GM21390 (cell line): ENCODE results near the gene NDUFS1.
A peak's percentile ranks its signal among the peaks of the same experiment; 100 is the strongest.
"Not testable (repeated sequence)": the region's sequence is repeated elsewhere in the genome, so short reads cannot be mapped to it uniquely, and the experiment has no call there.

Experiments
- ATAC-seq: cut with Tn5 transposase; IDR thresholded peaks from one replicate; pipeline ENCODE4 v1.9.1; 2021; ENCODE audit not compliant: unreplicated experiment

NDUFS1 gene

DNA sequence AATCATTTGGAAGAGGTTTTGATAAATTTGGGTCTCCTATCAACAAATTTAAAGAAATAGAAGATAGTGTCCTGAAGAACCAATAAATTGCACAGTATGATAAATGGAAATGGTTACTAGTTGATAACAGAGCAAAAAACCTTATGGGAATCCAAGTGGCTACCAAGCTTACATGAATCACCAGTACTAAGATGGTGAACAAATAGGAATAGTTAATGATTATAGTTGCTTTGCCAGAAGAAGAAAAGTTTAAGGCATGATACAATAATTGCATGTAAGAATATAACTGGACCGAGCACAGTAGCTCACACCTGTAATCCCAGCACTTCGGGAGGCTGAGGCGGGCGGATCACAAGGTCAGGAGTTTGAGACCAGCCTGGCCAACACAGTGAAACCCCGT, 53.7 kb downstream of the NDUFS1 start:
- no peak for ATAC-seq

DNA sequence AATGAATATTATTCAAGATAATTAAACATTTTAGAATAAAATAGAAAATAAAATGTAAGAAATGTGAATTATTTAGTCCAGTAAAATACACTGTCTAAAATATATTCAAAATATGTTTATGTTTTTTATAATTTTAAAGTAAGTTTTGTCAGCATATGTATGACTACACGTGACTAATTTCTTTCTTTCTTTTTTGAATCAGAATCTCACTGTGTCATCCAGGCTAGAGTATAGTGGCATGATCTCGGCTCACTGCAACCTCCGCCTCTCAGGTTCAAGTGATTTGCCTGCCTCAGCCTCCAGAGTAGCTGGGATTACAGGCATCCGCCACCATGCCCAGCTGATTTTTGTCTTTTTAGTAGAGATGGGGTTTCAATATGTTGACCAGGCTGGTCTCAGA, 54.2 kb downstream of the NDUFS1 start:
- no peak for ATAC-seq

DNA sequence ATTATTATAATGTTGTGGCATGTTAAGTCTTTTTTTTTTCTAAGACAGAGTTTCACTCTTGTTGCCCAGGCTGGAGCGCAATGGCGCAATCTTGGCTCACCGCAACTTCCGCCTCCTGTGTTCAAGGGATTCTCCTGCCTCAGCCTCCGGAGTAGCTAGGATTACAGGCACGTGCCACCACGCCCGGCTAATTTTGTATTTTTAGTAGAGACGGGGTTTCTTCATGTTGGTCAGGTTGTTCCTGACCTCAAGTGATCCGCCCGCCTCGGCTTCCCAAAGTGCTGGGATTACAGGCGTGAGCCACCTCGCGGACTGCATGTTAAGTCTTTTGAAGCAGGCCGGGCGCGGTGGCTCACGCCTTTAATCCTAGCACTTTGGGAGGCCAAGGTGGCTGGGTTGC, 60.4 kb downstream of the NDUFS1 start:
- ATAC-seq, result not testable (repeated sequence)

DNA sequence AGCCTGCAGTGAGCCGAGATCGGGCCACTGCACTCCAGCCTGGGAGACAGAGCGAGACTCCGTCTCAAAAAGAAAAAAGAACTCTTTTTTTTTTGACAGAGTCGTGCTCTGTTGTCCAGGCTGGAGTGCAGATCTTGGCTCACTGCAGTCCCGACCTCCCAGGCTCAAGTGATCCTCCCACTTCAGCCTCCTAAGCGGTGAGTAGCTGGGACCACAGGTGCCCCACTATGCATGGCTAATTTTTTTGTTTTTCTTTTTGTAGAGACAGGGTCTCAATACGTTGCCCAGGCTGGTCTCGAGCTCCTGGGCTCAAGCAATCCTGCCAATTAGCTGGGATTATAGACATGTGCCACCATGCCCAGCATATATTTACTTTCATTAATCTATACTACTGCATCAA, 60.8 kb downstream of the NDUFS1 start:
- ATAC-seq, result no peak

DNA sequence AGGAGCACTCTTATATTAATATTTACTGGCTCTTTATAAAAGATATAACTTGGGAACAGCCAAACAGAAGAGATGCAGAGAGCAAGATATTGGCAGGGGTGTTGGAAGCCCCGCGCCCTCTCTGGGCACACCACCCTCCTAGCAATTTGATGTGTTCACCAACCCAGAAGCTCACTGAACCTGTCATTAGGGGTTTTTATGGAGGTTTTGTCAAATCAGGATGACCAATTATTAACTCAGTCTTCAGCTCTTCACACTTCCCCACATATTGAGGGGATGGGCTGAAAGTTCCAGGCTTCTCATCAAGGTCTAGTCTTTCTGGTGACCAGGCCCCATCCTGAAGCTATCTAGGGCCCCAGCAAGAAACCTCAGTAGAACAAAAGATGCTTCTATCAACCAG, 62.4 kb downstream of the NDUFS1 start:
- no peak for ATAC-seq

DNA sequence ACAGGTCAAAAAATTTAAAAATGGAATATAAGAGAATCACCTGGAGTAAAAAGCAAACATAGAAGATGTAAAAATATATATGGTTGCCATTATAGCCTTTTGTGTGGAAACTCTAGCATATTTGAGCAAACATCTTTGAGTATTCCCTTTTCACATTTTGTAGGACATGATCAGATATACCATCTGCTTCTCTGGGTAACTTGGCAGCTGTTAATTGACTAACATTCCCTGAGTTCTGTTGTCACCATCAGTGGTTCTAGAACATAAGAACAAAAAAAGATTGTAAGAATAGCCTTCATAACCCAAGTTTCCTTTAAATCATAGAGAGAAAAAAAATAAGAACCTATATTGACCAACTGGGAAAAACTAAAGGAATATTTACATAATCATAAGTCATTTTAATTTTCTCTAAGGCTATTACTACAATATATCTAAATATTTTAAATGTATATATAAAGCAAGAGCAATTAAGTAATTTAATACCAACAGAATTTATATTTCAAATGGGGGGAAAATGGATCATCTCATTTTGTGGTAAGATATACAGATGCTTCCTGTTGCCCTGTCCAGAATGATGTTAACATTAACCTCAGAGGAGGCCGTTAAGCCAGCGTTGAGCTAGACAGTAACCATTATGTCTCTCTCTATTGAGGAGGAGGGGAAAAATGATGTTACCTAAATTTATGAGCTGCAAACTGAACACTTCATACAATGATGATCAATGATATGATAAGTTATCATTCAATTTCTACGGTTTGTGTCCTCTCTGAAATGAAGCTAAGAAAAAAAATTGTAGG, 63.5 kb downstream of the NDUFS1 start:
- no peak for ATAC-seq

DNA sequence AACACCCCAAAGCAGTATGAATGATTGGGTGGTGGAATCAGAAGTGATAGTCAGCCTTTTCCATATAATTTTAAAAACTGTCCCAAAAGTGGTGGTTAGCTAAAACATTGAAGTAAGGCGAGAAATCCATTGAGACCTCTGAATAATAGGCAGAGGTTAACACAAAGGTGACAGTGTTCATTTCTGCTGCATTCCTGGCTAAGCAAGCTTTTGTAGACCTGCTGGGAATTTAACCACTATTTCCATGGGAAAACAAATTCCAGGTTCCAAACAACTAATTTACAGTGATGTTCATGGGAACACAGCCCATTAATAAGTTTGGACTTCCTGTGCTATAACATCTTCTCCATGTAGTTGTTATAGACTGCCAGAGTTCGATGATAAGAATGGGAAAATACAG, 66.9 kb downstream of the NDUFS1 start:
- ATAC-seq, result no peak

DNA sequence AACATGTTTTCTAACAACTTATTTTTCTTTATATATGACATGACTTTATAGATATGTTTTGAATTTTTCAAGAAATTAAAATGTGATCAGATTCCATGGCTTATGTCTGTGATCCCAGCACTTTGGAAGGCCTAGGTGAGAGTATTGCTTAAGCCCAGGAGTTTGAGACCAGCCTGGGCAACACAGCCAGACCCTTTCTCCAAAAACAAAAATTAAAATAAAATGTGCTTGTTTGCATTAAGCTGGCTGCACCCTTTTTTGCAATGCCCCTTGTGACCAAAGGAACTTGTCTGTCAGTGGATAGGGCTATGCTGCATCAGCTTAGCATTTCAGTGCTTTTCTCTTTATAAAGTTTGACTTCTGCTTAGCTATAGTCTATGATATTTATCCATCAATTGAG, 71.0 kb downstream of the NDUFS1 start:
- ATAC-seq, result no peak

DNA sequence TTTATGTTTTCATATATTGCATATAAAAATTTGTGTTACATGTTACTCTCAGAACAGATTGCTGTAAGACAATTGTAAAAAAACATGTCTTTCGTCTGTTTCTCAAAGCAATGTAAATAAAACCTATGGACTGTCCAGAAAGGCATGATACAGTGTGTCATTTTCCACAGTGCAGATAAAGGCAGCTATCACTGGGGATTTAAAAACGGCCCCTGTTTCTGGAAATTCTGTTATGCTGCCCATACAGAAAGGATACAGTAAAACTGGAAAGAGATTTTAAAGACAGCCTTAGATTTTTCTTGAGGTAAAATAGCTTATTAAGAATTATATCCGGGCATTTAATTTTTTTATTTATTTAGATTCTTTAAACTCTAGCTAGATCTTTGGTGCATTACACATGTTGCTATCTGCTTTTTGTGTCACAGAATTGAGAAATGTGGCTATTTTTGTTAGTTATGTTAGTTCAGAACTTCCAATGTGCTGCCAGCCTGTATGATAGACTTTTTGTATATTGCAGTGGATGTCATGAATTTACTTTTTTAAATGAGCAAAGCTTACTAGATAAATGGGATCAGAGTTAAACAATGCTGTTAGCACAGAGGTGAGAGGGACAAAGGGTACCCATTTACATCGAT, 72.4 kb downstream of the NDUFS1 start:
- ATAC-seq, result no peak

DNA sequence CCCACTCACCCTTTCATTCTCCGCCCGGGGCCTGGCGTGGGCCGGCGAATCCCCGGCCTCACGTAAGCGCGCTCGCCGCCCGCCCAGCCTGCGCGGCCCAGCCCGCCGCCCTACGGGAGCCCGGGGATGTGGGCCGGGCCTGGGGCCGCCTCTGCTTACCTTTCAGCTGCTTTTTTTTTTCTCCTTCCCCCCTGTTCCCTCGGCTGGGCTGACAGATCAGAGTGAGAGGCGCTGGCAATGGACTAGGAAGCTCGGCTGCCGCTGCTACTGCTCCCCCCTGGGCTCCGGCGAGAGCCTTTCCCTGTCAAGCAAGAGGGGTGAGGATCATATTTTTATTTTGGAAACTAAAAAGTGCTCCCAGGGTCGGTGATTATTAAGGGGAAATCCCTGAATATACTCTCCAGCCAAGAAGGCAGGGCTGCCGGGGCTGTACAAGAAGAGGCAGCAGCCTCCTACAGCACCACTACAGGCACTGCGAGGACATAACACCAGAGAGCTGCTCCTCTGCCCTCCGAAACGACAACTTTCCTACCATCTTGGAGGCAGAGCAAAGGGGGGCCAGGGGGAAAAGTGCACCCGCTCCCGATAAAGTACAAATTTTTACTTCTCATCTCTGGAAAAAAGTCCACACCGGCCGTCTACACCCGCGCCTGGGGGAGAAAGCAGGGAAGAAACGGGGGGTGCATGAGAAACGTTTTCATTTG, 73.3 kb downstream of the NDUFS1 start, which contains the start of gene INO80D:
INO80D (minus strand) TSS at position 433 of the 704 bp plus-strand sequence. CDS start 23,158 bp downstream, outside the sequence.
- ATAC-seq, result peak; percentile 80

DNA sequence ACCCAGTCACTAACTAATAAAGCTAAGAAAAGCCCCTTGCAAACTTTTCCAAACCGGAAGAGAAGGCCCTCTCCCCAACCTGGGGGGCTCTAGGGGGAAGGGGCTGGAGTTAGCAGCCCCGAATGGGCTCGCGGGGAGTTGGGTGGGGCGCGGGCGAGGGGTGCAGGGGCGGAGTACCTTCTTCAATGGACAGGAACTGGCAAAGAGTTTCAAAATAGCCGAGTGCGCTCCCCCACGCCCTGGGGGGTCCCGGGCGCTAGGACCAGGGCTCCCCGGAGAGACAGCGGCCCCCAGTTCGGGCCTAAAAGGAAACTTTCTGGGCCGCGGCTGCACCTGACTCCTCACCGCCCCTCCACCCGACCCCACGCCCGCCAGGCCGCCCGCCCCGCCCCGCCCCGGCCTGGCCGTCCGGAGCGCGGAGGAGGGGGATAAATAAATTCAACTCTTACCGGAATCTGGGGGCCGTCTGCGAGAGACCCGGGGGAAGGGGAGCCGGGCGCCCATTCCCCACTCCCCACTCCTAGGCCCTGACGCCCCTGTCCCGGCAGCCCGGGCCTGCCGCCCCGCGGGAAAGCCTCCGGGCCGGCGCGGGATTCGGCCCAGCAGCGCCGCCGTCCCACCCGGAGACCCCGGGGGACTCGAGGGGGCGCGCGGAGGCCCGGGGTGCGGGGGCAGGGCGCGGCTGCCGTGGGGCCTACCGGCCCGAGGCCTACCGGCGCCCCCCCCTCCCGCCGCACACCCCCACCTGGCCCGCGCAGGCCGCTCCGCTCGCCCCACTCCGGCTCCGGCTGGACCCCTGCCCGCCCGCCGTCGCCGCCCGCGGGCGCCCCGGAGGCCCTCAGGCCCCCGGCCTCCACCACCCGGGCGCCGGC, 74.1 kb downstream of the NDUFS1 start:
- peak; percentile 25 for ATAC-seq

DNA sequence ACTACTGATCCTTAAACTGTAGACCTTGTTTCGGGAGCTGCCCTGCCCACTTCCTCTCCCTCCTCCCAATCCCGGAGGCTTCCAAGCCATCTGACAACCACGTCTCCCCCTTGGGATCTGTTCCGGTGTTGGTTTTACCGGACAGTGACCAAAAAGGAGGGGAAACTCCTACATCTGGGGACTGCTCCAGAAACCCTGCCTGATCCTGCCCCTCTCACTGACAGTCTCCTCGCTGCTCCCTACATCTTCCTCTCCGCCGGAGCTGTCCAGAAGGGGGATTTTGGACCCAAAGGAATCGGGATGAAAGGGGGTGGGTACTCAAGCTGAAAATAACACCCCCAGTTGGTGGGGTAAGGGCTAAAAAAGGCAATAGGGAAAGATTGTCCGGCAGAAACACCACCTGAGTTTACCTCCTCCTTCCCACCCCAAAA, 74.8 kb downstream of the NDUFS1 start:
- no peak for ATAC-seq

DNA sequence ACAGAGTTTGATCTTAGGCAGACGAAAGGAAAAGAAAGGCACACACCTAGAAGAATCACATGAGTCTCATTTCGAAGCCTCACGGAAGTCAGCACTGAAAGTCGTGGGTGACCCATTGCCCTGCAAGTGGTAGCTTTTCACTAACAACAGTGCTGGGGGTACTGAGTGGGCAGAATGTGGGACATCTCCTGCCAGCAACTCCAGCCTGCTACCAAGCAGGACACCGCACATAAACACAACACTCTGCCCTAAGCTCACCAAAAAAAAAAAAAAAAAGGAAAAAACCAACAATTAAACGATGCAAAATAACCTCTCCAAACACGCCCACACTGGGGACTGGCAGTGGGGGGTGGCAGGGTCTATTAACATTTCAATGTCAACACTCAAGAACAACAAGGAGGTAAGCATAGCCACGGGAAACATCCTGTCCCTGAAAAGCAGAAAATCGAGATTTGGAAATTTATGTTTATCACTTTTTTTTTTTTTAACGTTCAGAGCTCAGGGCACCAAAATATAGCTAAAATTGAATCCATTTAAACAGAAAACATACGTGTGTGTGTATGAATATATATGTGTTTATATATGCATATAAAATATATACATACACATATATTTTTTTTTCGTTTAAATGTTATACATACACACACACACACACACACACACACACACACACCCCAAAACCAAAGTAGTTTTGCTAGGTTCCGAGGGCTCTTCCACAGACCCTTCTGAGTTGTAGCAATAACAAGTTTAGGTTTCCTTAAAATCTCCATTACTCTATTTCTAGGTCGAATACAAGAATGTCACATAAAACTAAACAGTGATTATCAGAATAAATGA, 75.4 kb downstream of the NDUFS1 start:
- no peak for ATAC-seq

DNA sequence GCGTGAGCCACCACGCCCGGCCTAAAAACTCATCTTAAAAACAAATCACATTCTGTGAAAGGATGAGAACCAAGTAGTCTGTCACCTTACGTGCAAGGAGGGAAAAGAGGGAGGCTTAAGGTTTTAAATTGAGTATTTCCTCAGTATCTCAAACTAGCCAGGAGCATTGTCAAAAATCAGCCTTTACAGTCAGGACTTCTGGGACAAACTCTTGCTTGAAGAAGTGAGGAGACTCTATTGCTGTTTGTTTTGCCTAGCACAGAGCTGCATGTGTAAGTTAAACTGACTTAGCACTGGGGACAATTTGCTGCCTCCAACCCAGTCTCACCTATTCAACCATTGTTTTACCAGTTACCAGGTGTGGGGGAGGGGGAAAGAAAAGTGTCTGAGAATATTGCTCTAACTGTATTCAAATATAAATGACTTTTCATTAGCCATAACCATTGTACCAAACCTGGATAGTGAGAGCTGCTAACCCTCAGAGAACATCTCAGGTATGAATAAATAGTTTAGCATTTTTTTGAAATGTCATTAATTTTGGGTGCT, 76.9 kb downstream of the NDUFS1 start:
- no peak for ATAC-seq

DNA sequence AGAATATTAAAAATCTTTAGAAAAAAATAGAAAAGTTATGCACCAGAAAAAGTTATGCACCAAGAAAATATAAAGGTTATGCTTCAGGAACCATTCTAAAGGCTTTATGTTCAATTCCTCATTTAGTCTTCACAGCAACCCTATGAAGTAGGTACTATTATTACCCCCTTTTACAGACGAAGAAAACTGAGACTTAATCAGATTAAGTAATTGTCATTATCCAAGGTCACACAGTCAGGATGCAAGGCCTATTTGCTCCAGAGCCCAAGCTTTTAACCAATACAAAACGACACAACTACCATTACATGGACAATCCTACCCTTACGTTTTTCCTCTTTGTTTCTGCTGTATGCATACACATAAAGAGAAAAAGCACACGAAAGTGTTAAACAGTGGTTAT, 78.3 kb downstream of the NDUFS1 start:
- no peak for ATAC-seq

DNA sequence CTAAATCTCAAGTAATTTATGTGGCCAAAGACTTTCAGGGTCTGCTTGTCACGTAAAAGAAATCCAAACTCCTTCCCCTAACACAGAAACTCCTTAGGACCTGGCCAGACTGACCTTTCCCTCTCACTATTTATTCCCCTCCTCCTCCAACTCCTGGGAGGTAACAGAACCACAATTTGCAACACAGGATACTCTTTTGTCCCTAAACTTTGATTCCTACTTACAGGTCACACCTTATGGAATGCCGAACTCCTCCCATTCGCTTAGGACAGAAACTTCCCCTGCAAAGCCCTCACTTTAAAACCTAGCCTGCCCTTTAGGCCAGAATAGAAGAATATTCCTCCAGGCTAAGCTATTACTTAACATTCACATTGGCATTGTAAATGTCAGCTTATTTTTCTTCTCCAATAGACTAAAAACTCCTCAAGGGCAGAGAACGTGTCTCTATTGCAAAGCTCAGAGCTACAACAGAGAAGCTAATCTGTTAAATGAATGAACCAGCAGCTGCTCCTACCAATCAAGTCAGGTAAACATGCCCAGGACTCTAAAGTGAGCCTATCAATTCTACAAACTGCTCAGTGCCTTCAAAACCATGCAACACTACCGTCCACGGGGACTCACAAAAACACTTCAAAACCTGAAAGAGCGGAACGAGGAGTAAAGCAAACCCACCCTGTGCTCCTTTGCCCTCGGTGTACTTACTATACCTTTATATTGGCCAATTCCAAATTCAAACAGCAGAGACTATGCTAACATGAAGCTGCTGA, 79.4 kb downstream of the NDUFS1 start:
- ATAC-seq, result no peak

DNA sequence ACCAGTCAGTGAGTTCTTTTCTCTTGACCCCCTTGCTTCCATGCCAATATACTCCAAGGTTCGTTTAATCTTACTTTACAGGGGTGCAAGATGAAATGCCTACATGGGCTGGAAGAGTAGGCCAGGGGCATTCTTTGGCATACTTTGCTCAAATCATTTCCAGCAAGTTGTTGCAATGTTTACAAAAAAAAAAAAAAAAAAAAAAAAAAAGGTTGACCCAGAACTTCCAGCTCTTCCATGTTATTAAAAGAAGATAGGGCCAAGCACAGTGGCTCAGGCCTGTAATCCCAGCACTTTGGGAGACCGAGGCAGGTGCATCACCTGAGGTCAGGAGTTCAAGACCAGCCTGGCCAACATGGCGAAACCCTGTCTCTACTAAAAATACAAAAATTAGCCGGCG, 81.4 kb downstream of the NDUFS1 start:
- not testable (repeated sequence) for ATAC-seq

DNA sequence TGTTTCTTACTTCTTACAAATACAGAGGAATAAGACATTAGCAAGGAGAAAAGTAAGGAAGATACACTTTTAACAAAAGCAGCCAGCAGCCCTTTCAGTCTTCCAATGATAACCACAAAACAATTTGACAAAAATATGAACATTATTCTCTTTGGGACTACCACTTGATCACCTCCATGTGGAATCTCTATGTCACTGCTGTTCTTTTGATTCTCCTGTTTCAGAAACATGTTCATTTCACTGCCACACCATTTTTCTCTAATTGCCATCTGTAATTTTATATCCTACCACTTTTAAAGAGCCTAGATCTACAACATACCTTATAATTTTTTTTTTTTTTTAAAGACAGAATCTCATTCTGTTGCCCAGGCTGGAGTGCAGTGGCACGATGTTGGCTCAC, 84.1 kb downstream of the NDUFS1 start:
- no peak for ATAC-seq

DNA sequence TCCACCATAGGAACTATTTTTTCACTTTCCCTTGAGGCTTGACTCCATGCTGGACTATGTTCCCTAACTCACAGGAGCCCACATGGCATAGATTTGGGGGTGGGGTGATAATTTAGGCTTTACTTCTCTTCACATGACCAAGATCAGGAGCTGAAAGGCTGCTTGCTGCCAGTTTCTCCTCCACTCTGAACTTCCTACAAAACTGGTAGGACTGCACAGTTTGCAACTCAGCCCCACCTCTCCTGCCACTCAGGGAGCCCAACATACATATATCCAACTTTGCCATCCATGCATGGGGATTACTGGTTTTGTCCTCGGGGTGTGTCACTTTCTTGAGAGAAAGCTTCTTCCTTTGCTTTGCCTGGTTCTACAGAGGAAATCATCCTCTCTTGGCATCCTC, 87.4 kb downstream of the NDUFS1 start:
- ATAC-seq, result no peak
